Renal cortical epithelial cell (primary cell): ENCODE data around the gene KAT6B. TPM values are rescaled to one million over a fixed set of nuclear protein-coding genes. Genes with fewer than 3 reads are reported as not detected.
A peak's percentile ranks its signal among the peaks of the same experiment; 100 is the strongest.

Experiments used
- DNase-seq: peaks from one replicate; pipeline ENCODE4 v3.0.0-alpha.2; 2011; ENCODE audit warnings: low read depth
- total RNA-seq: library from RNA; depleted of rRNA; stranded (reverse); fragments of >200 nt; gene quantifications from 2 replicates; pipeline ENCODE4 v1.2.3, GENCODE V29; 2014

The KAT6B gene
- total RNA-seq, 1 donor from 2014 or later: 33.1 TPM

- peak; percentile 30 for DNase-seq
These were observed 95.3 kb downstream of the KAT6B start for GRCh38 chr10:74921744-74922143.

DNA sequence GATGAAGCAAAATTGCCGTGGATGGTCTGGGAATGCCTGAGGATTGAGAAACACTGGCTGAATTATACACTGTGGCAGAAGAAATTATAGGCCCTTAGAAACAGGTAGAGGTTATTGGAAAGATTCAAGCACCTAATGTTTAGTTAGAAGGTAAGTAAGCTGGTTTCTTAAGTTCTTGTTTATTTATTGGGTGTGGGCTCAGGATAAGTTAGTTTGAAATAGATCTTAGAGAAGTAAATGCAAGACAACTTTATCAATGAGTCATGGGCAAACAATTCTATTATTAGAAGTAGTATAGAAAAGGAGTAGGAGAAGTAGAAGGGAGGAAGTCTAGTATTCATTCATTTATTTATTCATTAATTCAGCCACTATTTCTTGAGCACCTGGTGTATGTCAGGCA is 96.5 kb downstream of the KAT6B start:
- peak; percentile 73 for DNase-seq

- DNase-seq: no peak
These were observed 97.2 kb downstream of the KAT6B start for GRCh38 chr10:74923556-74923955.

- peak; percentile 98 for DNase-seq
These were observed 98.0 kb downstream of the KAT6B start for GRCh38 chr10:74924251-74924963.

DNA sequence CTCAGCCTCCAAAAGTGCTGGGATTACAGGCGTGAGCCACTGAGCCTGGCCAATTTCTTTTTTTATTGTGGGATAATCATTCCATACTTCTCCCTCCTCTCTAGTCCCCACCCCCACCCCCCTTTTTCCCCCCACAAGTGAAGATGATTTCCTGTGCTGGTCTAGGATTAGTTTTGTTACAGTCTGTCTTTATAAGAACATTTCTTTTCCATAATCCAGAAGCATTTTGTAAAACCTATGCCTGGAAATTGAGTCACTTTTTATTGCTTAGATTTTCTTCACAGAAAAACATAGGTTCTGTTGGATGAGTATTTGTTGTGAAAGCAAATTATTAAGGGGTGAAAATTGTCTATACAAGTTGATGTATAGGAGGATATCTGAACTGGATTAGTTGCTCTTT is 98.9 kb downstream of the KAT6B start:
- DNase-seq: no peak

DNA sequence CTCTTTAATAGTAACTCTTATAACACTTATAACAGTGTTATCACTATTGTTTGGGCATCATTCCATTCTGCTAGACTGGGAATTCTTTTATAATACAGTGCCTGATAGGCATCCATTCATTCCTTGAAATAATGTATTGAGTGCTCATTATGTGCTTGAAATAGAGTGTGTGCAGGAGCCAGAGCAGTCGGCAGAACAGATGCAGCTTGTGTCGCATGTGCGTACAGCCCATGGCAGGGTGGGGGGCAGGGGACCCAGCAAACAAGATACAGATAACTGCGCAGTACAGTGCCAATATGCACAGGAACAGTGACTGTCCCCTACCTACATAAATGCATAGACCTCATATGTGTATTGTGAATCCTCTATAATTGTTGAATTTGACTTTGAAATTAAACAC is 99.3 kb downstream of the KAT6B start:
- DNase-seq: no peak

DNA sequence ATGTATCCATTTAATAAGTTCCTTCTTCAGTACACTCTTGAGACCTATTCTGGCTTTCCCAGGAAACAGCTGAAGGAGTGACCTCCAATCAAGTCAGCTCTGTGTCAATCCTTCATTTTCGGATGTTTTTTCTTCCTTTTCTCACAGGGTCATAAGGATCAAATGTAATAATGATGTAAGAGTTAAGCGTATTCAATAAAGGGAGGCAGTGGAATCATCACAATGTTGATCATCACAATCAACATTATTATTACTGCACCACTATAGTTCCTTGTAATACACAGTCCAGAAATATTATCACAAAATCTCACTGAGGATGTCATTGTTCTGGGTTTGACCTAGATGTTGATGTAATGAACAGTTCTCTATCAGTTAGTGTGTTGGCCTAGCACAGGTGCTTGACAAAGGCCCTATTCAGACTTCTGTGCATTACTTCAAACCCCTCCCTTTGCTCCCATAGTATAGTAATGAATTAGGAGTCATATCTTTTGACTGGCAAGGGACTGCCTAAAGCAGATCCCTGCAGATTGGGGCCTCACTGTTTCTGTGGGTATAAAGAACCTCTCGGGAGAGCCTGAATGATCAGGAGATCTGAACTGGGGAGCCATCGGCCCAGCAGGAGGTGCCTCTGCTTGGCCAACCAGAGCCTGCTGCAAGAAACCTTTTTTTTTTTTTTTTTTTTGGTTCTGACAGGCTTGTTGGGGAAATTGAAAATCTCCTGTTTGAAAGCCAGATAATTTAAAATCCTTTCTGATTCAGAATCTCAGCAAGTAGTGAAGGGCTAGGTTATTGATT is 100.6 kb downstream of the KAT6B start:
- no peak for DNase-seq

GRCh38 chr10:74927701-74928100 is 101.3 kb downstream of the KAT6B start:
- peak; percentile 40 for DNase-seq

GRCh38 chr10:74928742-74929191 is 102.4 kb downstream of the KAT6B start:
- no peak for DNase-seq

DNA sequence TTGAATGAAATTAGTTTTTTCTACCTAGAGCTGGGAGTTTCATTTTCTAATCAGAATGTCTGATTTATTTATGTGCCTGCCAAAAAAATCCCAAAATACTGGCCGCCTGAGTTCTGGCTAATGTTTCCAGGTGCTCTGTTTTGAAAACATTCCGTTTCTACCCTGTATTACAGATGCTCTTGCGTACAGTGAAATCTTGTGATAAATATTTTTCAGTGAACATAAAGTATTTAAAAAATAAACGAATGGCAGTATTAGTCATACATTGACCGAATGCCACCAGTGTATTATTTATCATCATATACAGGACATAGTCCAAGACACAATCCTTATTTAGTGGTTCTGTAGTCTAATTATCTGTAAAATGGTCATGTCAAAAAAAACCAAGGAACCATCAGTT is 102.8 kb downstream of the KAT6B start:
- no peak for DNase-seq

GRCh38 chr10:74930965-74931364 is 104.6 kb downstream of the KAT6B start:
- DNase-seq: no peak

DNA sequence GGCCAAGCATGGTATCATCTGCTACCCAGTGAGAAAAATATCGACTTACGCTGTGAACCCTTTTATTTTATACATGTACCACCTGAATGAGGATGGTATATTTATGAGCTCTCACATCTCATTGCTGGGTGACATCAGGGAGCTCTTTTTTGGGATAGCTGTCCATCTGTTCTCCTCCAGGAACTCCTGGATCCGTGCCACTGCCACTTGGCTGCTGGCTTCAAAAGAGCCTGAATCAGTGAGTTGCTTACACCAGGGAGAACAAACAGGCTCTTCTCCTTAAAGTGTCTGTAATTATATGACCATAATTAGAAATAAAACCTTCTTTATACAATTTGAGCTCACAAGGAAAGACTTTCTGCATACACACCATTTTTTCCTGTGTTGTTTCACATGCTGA is 106.2 kb downstream of the KAT6B start:
- DNase-seq: no peak

GRCh38 chr10:74934100-74934812 is 107.9 kb downstream of the KAT6B start:
- DNase-seq: no peak

DNA sequence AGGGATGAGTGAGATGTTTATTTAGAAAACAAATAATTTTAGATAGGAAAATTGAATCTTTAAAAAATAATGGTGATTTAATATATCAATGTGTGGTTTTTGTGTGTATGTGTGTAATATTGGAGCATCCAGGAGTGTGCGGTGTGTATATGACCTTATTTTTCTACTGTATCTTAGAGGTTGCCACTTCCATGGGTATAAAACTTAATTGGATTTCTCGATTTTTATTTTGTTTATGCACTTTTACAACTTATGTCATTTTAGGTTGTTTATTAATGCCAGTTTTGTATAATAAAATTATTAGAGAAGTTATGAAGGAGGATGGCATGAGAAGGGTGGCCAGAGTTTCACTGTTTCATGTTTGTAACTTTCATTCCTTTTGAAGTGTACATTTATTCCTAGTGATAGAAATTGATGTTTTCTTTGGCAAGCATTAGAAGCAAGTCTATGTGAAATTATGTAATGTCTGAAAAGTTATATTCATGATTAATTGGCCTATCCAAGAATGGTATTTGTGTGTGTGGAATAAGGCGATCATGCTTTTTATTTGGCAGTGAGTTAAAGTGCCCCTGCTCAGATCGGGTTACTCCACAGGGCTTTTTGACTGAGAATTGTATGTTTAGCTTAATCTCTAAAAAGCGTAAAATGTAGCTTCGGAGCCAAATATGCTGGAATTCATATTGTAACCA is 110.3 kb downstream of the KAT6B start:
- DNase-seq: no peak

GRCh38 chr10:74937266-74937856 is 111.0 kb downstream of the KAT6B start:
- DNase-seq: peak; percentile 67

- DNase-seq: no peak
These were observed 117.8 kb downstream of the KAT6B start for GRCh38 chr10:74944205-74944604.

- DNase-seq: peak; percentile 64
These were observed 121.5 kb downstream of the KAT6B start for GRCh38 chr10:74947781-74948401.

GRCh38 chr10:74949034-74949832 is 122.8 kb downstream of the KAT6B start:
- peak; percentile 18 for DNase-seq

GRCh38 chr10:74949843-74950765 is 123.7 kb downstream of the KAT6B start:
- DNase-seq: no peak
